Measurements from ENCODE around the gene BTBD9. TPM values are rescaled to one million over a fixed set of nuclear protein-coding genes. Genes with fewer than 3 reads are reported as not detected.

The BTBD9 gene
- total RNA-seq, 1 donor from 2014 or later = 14.9 TPM

DNA sequence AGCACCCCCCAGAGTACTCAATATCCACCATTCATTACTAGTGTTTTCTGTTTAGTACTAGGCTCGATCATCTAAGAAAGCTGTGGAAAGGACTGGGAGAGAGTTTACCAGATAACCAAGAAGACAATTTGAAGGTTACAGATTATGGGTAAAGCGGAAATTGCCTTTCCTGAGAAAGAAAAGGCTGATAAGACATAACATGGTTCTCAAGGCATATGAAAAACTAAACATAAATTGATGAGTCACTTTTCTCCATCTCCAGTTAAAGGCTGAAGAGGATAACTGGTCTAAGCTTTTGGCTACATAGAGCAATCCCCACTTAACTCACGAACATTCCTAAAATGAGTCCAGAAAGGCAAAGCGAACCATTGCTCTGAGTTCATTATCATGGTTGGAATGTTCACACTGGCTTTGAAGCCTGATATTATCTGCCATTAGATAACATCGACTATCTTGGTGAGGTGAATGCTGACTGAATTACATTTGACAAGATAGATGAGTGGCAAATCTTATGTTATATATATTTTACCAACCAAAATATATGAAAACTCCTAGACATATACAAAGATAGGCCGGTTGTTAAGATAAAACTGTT lies 65.8 kb downstream of the BTBD9 start:
- ATAC-seq (ENCODE audit: poor library complexity) (no peak), DNase-seq (no peak)
- intact Hi-C loops (cut with DNase I) = no loop called here

DNA sequence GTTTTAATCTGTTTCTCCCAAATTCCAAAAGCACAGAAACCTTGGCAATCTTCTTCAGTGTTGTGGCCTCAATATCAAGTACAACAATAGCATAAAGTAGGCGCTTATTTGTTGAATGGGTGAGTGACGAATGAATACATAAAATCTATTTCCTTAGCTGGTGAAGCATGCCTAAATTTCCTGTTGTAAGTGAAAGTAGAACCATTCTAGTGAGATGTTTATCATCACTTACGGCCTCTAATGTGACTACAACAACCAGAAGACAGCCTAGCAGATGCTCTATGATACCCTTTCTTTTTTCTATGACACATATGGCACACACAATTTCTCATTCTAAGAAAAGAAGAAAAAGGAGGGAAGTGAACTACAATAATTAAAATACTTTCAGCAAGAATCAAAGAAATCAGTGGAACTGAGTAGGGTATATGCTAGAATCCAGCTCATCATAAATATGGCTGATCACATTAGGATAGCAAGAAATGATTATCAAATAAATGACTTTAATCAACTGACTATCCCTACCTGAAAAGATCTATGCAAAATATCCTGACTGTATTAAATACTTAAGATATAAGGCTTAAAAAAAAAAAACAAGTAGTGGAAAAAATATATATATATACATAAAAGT lies 67.4 kb downstream of the BTBD9 start:
- no peak for ATAC-seq (ENCODE audit: poor library complexity)
- DNase-seq = no peak
- intact Hi-C loops (cut with DNase I) = no loop called here

DNA sequence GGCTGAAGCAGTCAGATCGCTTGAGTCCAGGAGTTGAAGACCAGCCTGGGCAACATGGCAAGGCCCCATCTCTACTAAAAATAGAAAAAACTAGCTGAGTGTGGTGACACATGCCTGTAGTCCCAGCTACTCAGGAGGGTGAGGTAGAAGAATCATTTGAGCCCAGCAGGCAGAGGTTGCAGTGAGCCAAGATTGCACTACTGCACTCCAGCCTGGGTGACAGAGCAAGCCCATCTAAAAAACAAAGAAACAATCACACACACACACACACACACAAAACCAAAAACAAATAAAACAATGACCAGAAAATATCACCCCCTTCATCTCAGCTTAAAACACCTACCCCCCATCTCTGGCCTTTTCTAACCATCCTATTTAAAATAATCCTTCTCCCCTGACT lies 68.0 kb downstream of the BTBD9 start:
- no peak for DNase-seq
- no peak for ATAC-seq (ENCODE audit: poor library complexity)
- intact Hi-C loops (cut with DNase I) = no loop called here

DNA sequence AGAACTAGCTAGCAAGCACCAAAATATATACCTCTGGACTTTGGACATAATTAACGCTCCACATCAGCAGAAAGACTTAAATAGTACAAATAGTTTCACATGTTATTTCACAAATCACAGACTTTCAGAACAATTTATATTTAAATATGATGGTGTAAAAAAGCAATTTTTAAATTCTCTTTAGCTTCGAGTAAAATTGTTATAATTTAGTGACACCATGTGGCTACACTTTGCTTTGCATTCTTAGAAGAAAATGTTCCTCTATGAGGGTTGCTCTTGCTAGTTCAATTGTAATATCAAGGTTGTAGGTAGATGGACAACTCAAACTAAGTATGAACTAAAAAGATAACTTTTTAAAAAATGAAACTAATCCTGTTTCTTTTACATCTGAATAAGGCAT lies 69.0 kb downstream of the BTBD9 start:
- ATAC-seq (ENCODE audit: poor library complexity) (no peak), DNase-seq (no peak)
- intact Hi-C loops (cut with DNase I) = no loop called here

DNA sequence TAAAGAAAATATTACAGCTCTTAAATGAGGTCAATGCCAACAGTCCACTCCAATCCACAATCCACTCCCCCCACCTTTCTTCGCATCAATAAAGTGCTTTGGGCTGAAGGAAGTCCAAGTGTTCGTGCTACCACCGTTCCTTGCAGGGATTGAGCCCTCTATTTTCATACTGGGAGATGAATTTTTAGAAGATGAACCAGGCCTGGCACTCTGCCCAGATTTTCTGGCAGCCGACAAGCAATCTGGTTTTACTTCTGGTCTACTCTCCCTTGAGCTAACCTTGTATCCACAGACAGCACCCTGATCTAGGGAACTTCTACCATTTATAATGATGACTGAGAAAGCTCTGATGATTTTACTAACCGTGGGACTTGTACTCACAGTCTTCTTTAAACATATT lies 72.3 kb downstream of the BTBD9 start:
- ATAC-seq (ENCODE audit: poor library complexity) (peak; percentile 85), DNase-seq (peak; percentile 75)
- intact Hi-C loops (cut with DNase I) = no loop called here

DNA sequence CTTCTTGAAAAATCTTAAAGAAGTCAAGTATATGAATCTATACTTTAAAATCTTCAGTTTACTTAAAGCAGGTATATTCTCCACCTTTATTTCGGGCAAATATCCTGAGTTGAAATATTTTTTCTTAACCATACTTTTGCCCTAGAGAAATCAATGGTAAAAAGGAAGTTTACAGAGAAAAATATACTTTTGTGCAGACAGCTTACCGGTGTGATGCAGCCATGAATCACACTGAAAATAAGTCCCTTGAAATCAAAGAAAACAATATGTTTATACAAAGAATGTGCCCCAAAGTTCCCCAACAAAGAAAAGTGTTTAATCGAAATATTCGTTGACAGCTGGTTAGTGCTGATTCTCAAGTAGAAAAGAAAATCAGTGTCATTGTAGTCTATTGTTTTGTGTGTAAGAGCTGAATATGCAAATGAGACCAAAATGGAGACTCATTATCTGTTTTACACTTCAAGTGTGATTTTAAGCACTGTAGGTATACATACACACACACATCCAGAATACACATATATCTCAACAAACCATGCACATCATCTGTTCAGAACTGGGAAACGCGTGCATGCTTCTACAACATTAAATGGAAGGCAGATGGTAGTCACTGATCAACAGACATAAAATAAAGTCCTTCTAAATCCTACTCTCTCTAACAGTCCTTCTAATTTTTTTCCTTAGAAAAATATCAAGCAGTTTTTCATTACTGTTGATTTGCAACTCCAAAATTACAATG lies 73.3 kb downstream of the BTBD9 start:
- no peak for ATAC-seq (ENCODE audit: poor library complexity)
- DNase-seq = no peak

DNA sequence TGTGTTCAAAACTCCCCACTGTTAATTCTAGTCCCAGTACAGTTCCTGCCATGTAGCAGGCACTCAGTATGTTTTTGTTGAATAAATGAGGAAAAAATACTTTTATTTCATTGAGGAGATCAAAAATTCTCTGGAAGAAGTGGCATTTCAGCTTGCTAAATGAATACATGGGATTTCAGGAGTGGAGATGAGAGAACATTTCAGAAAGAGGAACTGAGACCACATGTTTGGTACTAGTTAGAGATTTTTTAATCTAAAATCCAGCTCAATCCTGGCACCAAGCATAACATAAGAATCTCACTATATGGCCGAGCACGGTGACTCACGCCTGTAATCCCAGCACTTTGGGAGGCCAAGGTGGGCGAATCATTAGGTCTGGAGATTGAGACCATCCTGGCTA lies 75.4 kb downstream of the BTBD9 start:
- no peak for ATAC-seq (ENCODE audit: poor library complexity)
- DNase-seq = no peak
- intact Hi-C loops (cut with DNase I) = no loop called here

More for the DNA sequence above, 73.3 kb downstream of the BTBD9 start:
- intact Hi-C loops (cut with DNase I) = no loop called here

DNA sequence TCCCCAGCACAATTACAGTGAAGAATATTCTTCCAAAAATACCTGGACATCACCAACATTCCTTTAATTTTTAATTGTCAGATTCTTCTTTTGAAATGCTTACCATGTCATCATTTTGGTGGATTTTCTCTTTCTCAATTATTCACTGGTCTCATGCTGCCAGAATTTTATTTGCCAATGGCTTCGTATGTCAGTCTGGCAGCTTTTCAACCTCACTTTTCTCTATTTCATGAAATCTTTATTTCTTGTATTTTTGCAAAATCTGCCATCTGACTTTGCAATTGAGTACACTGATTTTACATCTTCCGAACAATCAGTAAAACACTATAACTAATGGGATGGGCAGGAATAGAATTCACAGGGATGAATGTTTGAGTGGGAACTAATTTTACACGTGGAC lies 84.1 kb downstream of the BTBD9 start:
- ATAC-seq (ENCODE audit: poor library complexity) = no peak
- intact Hi-C loops (cut with DNase I) = no loop called here
- DNase-seq = no peak

DNA sequence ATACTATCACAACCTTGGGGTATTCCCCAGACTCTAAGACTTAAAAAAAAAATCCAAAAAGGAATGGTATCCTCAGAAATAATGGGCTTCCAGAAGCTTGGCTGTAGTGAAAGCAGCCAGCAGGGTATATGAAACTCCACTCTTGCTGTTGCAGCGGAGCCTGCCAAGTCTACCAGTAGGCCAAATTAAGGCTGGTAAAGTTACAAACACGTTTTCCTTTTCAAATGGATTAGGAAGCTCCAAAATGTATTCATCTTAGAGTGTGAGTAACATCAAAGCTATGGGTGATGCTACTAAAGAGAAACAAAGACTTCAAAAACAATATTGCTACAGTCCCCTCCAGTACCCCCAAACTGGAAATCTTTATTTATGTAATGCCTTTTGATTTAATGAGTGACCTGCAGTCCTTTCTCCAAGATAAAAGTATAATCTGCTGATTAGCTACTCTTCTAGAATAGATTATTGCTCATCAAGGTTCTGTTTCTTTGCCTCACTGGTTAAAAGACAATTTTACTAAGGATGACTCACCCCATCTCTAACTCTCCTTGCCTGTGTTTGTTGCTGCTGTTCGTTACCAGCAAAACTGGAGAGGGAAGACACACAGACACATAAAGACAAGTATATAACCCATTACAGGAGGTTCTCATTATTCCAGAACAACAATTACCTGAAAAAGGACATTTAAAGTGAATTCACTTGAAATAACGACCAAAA lies 84.9 kb downstream of the BTBD9 start:
- intact Hi-C loops (cut with DNase I) = no loop called here
- no peak for DNase-seq
- no peak for ATAC-seq (ENCODE audit: poor library complexity)

DNA sequence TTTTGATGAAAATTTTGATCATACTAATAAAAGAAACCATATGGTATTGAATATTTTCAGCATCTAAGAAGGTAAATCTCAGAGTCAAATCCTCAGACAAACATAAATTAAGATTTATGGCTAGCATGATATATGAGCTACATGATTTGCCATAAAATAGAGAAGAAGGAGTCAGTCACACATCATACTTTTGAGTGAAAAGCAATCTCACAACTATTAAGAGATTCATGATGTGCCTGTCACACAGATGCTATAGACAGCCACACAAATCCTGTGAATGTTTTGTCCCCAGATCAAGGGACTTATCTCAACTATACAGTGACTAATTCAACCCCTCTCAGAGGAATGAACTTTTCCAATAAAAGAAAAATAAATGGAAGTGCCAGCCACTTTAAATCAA lies 85.7 kb downstream of the BTBD9 start:
- DNase-seq (no peak), ATAC-seq (ENCODE audit: poor library complexity) (no peak)
- intact Hi-C loops (cut with DNase I) = no loop called here

DNA sequence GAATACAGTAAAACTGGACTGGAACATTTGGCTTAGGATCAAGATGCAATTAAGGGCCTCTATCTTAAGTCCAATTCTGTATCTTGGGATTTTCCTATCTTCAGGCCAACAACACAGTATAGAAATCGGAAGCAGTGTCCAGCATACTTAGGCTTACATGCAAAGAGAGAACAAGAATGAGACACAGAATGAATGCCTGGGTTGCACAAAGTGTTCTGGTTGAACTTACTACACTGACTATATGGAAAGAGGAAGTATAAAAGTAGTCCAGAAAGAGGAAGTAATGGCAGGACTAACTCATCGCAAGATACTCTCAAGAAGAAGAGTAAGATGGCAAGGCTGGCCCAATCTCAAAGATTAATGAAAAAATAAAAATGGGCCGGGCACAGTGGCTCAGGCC lies 87.6 kb downstream of the BTBD9 start:
- intact Hi-C loops (cut with DNase I) = no loop called here
- ATAC-seq (ENCODE audit: poor library complexity) = peak; percentile 58
- DNase-seq = no peak

DNA sequence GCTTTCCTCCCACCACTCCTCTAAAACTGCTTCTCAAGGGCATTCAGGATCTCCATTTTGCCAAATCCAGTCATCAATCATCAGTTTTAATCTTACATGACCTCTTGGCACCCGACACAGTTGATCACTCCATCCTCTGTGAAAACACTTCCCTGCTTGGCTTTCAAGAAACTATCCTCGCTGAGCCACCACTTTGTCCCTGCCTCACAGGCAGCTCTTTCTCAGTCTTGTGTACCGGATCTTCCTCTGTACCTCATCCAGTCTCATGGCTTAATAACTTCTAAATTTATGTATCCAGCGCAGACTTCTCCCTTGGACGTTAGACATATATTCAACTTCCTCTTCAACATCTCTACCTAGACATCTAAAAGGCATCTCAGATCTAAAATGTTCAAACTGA lies 89.9 kb downstream of the BTBD9 start:
- no peak for DNase-seq
- intact Hi-C loops (cut with DNase I) = no loop called here
- ATAC-seq (ENCODE audit: poor library complexity) = peak; percentile 45

DNA sequence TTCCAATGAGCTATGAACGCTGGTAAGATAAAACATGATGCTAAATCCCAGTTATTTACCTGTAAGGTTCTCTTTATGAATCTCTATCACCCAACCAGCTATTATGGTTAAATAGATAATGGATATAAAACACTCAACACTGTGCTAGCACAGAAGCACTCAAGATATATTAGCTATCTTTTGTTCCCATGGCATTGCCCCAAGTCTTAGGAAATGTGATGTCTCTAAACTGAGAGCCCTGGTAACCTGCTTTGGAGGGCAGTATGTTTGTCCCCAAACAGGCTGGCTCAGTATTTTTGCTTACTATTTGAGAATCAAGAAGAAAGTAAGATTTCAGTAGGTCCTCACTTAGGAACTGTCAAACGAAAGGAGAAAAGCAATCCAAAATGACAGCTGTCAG lies 90.5 kb downstream of the BTBD9 start:
- DNase-seq (no peak), ATAC-seq (ENCODE audit: poor library complexity) (peak; percentile 75)
- intact Hi-C loops (cut with DNase I) = no loop called here

DNA sequence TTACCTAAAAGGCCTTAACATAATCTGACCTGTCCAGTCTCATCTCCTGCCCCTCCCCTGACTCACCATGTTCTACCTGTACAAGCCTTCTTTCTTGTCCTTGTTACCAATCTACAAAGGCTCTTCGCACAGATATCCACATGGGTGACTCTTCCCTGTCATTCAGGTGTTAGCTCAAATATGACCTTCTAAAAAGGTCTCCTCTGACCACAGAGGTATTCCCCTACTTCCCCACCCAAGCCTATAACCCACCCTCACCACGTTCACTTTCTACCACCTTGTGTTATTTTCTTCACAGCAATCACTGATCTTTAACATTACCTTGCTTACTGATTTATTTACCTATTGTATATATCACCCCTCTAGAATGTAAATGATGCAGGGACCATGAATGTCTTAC lies 96.7 kb downstream of the BTBD9 start:
- ATAC-seq (ENCODE audit: poor library complexity) (no peak), DNase-seq (no peak)
- intact Hi-C loops (cut with DNase I) = no loop called here

DNA sequence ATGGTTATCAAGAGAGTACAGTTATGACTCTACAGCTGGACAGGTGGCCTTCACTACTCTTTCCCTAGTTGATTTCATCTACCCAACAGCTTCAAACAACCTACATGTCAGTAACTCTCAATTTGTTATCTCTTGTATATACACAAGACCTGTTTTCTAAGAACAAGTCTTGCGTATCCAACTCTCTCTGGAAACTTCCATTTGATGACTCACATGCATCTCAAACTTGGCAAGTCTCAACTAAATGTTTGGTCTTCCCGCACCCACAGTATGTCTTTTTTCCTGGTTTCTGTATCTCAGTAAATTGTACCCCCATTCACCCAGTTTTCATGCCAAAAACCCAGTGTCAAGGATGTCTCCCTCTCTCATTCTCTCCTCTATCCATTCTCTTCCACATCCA lies 97.7 kb downstream of the BTBD9 start:
- intact Hi-C loops (cut with DNase I) = no loop called here
- ATAC-seq (ENCODE audit: poor library complexity) (no peak), DNase-seq (no peak)

DNA sequence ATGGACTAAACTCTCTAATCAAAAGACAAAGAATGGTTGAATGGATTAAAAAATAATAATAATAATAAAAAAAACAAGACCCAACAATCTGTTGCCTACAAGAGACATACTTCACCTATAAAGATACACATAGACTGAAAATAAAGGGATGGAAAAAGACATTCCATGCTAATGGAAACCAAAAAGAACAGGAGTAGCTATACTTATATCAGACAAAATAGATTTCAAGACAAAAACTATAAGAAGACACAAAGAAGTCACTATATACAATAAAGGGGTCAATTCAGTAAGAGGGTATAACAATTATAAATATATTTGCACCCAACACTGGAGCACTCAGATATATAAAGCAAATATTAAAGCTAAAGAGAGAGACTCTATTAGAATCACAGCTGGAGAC lies 106.7 kb downstream of the BTBD9 start:
- DNase-seq (no peak), ATAC-seq (ENCODE audit: poor library complexity) (no peak)
- intact Hi-C loops (cut with DNase I) = no loop called here

DNA sequence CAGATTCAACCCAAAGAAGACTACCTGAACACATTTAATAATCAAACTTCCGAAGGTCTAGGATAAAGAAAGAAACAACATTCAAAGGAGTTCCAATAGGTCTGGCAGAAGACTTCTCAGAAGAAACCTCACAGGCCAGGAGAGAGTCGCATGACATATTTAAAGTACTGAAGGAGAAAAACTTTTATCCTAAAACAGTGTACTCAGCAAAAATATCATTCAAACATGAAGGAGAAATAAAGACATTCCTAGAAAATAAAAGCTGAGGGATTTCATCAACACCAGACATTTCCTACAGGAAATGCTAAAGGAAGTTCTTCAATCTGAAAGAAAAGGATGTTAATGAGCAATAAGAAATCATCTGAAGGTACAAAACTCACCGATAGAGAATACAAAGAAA lies 108.6 kb downstream of the BTBD9 start:
- no peak for DNase-seq
- intact Hi-C loops (cut with DNase I) = no loop called here
- ATAC-seq (ENCODE audit: poor library complexity) = no peak

DNA sequence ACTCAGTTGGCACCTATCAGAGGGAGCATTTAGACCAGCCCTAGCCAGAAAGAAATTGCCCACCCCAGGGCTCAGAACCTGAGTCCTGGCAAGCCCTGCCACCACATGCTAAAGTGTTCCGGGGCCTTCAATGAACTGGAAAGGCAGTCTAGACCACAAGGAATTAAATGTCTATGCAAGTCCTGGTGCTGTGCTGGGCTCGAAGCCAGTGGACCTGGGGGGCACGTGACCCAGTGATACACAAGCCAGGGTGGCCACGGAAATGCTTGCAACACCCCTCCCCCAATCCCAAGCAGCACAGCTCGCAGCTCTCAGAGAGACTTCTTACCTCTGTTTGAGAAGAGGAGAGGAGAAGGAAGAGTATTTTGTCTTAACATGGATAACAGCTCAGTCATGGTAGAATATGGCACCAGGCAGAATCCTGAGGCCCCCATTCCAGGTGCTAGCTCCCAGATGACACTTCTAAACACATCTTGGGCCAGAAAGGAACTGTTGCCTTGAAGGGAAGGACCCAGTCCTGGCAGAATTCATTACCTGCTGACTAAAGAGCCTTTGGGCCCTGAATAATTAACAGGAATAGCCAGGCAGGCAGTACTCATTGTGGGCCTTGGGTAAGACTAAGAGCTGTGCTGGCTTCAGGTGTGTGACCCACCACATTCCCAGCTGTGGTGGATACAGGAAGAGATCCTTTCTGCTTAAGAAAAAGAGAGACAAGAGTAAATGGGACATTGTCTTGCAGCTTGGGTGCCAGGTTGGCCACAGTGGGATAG lies 111.3 kb downstream of the BTBD9 start:
- intact Hi-C loops (cut with DNase I) = no loop called here
- DNase-seq (no peak), ATAC-seq (ENCODE audit: poor library complexity) (no peak)

DNA sequence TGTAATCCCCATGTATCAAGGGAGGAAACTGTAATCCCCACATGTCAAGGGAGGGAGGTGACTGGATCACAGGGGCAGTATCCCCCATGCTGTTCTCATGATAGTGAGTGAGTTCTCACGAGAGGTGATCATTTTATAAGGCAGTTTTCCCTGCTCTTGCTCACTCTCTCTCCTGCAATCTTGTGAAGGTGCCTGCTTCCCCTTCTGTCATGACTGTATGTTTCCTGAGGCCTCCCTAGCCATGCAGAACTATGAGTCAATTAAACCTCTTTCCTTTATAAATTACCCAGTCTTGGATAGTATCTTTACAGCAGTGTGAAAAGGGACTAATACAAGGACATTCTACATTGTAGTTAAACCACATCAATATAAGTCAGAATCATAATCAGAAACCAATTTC lies 112.4 kb downstream of the BTBD9 start:
- DNase-seq (no peak), ATAC-seq (ENCODE audit: poor library complexity) (no peak)
- intact Hi-C loops (cut with DNase I) = no loop called here

All from Right ventricle myocardium superior (tissue), 1 donor.